Activated CD4-positive, alpha-beta T cell treated with anti-CD3 and anti-CD28 coated beads, Interleukin-2, Interleukin-4, amounts not matched to agents 100 ng/mL and 50 ng/mL, durations not matched to agents 16 hours and 8 hours (primary cell): ENCODE data around the gene GDA.

Experiments
- DNase-seq: peaks from one replicate; pipeline ENCODE4 v3.0.0-alpha.2; 2020; ENCODE audit warnings: low spot score

Gene GDA

DNA sequence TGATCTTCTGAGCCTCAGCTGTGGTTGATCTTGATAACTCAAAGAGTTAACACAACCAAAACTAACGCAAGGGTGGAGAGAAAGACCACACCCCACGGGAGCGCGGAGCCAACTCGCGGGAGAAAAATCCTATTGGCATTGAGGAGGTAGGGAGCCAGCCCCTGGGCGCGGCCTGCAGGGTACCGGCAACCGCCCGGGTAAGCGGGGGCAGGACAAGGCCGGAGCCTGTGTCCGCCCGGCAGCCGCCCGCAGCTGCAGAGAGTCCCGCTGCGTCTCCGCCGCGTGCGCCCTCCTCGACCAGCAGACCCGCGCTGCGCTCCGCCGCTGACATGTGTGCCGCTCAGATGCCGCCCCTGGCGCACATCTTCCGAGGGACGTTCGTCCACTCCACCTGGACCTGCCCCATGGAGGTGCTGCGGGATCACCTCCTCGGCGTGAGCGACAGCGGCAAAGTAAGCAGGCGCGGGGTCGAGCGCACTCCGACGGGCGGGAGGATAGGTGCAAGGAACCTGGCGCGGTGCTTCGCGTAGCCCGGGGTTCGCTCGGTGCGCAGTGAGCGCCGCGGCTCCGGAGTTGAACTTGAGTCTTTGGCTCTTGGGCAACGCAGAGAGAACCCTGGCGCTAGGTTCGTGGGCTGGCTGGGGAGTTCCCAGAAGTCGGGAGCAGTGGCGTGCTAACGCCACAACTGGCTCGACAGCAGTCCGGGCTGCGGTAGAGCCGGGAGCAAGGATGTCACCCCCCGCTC is at the start of gene GDA:
Gene GDA (plus strand): TSS at position 210 of the 745 bp plus-strand sequence. CDS start 120 bp downstream, at position 330.
- DNase-seq: no peak

DNA sequence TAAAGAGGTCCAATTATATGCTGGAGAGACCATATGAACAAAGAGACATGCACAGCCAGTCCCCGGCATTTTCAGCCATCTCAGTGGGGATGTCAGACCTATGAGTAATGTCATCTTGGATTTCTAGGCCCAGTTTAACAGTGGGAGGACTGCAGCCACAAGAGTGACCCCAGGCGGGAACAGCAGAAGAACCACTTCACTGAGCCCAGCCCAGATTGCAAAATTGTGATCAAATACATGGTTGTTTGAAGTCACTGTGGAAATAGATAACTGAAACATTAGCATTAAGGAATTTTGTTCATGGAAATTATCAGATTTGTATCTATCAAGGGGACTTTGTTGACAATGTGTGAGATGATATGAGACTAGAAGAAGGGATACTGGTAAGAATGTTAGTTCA is 46.7 kb upstream of the GDA start:
- no peak for DNase-seq

DNA sequence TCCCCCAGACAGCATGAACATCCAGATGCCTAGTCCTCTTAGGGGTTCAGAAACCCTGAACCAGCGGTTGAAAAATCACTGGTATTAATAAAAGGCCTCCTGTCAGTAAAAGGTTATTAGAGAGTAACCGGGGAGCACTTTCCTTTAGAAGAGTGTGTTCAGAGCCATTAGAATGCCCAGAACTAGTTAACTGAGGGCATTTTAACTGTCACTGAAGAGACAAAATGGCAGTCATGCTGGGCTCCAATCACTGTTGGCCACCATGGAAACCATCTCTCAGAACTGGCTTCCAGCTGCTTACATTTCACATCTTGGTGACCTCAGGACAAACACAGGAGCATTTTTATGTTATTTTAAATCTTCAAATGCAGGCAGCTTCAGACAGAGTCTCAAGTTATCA is 36.2 kb upstream of the GDA start:
- DNase-seq: no peak

GRCh38 chr9:72119853-72120252 is 29.4 kb upstream of the GDA start:
- no peak for DNase-seq

DNA sequence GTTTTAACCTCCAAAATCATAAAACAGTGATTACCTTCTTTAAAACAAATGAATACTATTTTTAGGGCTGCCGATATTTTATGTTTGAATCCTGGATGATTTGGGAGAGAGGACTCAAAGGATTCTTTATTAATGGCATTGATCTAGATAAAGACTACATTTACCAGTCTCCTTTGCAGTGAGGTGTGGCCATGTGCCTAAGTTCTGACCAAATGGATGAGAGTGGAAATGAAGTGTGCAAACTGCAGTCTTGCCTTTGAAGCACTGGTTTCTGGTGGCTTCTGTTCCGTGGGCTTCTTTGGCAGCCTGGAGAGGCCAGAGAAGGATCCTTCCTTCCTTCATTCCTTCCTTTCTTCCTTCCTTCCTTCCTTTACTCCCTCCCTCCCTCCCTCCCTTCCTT is 24.3 kb upstream of the GDA start:
- DNase-seq: no peak

GRCh38 chr9:72127753-72128152 is 21.5 kb upstream of the GDA start:
- no peak for DNase-seq

GRCh38 chr9:72128526-72128925 is 20.7 kb upstream of the GDA start:
- no peak for DNase-seq

DNA sequence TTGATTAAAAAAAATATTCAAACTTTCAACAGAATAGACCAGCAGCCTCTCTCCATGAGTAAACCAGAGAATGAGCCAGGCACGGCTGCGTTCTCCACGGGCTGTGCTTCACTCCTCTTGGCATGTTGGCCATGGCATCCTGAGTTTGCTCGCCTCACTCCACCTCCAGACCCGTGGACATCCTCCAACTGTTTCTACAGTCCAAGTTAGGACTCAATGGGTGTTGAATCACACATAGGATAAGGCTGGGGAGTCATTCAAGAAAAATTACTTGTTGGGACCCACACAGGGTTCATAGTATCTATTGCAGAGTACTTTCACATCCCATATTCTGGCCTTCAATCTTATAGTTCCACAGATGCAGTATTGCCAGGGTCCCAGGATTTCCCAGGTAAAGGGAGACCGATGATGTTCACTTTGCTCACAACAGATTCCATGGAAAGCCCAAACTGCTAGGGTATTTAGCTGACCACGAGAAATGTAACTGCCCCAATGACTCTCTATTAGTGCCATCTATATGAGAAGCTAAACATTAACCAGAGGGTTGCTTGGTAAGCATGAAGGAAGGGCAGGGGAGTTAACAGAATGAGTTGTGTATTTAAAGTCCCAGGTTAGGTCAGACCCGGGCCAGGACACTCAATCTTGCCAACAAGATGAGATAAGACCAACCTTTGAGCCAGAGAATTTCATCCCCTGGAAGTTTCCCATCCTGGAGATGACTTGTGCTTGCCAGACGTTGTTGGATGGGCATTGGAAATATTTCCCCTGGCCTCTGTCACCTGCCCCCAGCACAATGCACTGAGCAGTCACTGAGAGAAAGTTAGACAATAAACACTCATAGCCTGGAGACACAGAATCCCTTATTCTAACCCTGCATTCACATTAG is 19.7 kb upstream of the GDA start:
- DNase-seq: no peak

- no peak for DNase-seq
Measured at GRCh38 chr9:72130321-72130720, 18.9 kb upstream of the GDA start.

GRCh38 chr9:72131206-72131605 is 18.0 kb upstream of the GDA start:
- DNase-seq: no peak

GRCh38 chr9:72132052-72132451 is 17.2 kb upstream of the GDA start:
- no peak for DNase-seq

- DNase-seq: no peak
Measured at GRCh38 chr9:72133365-72134035, 15.7 kb upstream of the GDA start.

GRCh38 chr9:72134801-72135200 is 14.4 kb upstream of the GDA start:
- no peak for DNase-seq

GRCh38 chr9:72137697-72138365 is 11.4 kb upstream of the GDA start:
- no peak for DNase-seq

DNA sequence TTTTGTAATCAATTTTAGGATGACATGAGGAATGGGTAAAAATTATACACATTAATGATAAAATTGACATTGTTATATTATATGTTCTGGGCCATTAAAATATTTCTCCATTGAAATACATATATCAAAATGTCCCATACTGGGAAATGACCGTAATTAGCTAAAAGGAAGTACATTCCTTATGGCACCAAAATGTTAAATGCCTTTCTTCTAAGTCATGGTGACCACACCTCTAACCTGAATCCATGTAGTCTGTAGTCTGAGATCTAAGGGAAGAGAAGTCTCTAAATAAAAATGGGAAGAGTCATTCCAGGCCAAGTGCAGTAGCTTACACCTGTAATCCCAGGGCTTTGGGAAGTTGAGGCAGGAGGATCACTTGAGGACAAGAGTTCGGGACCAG is 10.0 kb upstream of the GDA start:
- DNase-seq: no peak

GRCh38 chr9:72140586-72140985 is 8.7 kb upstream of the GDA start:
- DNase-seq: no peak

DNA sequence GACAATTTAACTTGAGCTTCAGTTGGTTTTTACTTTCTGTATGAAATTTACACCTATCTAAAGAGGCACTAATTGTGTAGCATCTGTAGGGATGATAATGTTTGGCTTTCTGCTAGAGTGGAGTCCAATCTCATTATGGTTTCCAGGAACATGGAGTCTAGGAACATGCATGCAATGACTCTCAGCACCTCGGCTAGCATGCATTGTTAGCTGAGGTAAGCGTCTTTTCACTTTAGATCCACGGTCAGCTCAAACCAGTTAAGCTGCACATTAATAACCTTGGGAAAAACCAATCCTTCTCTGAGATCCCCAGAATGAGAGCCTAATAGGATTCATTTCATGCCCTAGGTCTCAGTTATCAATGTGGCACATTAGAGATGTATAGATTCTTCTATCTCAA is 7.8 kb upstream of the GDA start:
- DNase-seq: no peak

- no peak for DNase-seq
Measured at GRCh38 chr9:72144756-72145492, 4.3 kb upstream of the GDA start.

DNA sequence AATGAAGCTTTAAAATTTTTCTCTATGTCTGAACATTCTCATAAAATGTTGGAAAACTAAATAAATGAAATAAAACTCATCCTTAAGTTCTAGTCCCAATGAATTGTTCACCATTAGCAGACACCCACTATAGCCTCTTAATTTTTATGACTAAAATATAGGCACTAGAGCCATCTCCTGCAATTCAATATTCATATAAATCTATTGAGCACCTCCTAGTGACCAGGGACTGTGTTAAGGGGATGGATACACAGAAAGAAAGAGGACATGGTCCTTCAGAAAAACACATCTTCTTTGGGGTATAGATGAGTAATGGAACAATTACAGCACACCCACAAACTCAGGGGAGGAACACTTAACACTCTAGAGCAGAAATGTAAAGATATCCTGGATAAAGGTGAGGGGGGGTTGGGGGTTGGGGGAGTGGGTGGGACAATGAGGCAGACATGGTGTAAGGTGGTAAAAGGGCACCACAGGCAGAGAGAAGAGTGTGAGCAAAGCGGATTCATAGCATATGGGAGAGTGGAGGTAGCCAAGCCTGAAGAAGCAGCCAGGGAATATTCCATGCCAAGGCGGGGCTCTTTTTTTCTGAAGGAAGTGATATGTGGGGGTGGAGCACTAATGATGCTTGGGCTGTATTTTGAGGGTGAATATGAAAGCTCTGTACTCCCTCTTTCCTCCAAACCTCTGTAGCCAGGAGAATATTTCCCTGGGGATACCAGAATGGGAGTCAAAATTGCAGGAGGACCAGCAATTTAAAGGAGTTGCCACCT is 3.3 kb upstream of the GDA start:
- DNase-seq: no peak

- no peak for DNase-seq
Measured at GRCh38 chr9:72147676-72148075, 1.6 kb upstream of the GDA start.

GRCh38 chr9:72150127-72150526 is 887 bp downstream of the GDA start:
- no peak for DNase-seq
